HG03280 (cell line): ENCODE results near the gene TCP11X1.
"Not testable (repeated sequence)": the region's sequence is repeated elsewhere in the genome, so short reads cannot be mapped to it uniquely, and the experiment has no call there.

Experiments used
- ATAC-seq: cut with Tn5 transposase; IDR thresholded peaks from one replicate; pipeline ENCODE4 v1.9.1; 2021; ENCODE audit warnings: mild to moderate bottlenecking, moderate library complexity; ENCODE audit not compliant: unreplicated experiment

The TCP11X1 gene

DNA sequence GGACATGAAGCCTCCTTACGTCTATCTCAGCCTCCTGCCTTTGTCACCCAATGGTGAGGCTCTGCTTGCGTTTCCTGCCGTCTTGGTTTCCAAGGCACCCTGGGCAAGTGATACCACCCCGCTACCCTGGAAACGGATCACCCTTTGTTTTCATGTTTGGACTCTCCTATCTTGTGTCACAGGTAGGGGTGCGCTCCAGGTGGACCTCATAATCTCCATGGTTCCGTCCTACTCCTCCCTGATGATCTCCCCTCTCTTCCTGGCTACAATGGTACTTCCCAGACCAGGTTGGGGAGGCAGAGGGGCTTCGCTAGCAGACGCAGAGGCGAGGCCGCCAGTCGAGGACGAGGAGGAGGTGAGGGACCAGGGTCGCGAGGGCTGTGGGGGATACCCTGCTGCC, at the start of gene TCP11X1:
Gene TCP11X1 (plus strand): TSS at position 316 of the 400 bp plus-strand sequence.
- not testable (repeated sequence) for ATAC-seq

DNA sequence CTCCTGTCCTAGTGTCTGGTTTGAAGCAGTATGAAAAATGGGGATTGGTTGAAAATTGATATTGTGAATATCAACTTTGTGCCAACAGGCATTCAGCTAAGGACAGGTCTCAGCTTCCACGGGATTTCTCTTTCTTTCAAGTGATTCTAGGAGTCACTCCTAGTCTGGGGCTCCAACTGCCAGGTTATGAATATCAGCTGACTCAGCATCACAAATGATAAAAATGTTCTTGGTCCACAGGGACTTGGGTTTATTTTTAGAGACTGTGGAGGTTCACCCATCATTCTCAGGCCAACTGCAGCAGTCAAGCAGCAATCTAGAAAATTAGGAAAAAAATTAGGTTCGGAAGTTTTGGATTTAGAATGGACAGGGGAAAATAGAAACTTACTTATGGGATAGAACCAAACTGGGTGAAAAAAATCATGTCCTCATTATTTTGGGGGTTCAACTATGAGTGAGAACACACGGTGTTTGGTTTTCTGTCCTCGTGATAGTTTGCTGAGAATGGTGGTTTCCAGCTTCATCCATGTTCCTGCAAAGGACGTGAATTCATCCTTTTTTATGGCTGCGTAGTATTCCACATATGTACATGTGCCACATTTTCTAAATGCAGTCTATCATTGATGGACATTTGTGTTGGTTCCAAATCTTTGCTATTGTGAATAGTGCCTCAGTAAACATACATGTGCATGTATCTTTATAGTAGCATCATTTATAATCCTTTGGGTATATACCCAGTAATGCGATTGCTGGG, 29.0 kb upstream of the TCP11X1 start:
- no peak for ATAC-seq

DNA sequence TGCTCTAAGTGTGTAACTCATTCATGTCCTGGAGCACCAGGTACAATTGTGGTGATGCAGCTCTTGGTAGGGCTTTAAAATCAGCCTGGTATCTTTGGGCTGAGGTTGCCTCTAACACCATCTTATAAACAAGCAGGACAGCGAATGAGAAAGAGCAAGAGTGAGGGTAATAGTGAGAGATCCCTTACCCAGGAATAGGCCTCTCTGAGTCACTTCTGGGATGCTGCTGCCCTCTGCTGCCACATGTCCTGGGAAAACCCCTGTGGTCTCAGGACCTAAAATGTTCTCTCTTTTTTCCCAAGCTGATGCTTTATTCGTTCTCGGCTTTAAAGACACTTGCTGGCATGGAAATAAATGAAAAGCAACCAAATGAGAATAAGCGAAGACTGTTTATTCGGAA, 7.2 kb upstream of the TCP11X1 start:
- ATAC-seq = not testable (repeated sequence)

DNA sequence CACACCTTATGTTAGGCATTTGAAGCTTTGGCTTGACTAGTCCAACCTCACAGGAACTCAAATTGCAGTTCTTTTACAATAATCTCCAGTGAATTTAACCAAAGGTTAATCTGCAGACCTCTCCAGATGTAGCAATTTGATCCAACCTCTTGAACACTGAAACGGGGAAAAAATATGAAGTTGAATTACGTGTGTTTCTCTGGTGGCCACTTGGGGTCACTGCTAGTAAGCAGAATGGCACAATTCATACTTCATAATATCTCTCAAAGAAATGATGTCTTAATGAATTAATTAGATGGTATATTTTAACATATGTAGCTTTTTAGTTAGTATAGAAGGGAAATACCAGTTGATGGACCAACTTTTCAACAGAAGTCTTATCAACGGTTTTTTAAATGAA, 1.4 kb downstream of the TCP11X1 start:
- not testable (repeated sequence) for ATAC-seq

DNA sequence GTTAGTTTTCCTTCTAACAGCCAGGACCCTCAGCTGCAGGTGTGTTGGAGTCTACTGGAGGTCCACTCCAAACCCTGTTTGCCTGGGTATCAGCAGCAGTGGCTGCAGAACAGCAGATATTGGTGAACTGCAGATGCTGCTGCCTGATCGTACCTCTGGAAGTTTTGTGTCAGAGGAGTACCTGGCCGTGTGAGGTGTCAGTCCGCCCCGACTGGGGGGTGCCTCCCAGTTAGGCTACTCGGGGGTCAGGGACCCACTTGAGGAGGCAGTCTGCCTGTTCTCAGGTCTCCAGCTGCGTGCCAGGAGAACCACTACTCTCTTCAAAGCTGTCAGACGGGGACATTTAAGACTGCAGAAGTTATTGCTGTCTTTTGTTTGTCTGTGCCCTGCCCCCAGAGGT, 20.6 kb downstream of the TCP11X1 start:
- not testable (repeated sequence) for ATAC-seq

DNA sequence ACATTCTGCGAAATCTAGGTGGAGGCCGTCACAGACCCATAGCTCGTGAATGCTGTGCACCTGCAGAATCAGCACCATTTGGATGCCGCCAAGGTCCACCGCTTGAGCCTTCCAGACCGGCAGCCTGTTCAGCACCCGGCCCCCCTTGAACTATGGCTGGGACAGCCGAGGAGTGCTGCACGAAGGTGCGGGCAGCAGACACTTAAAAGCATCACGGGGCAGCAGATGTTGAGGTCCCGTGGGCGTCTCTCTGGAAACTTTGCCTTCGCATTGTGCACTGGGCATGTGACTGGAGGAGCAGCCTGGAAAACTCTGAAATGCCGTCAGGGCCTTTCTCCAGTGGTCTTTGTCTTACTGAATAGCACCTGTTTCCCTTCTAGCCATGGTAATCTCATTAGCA, 25.2 kb downstream of the TCP11X1 start:
- not testable (repeated sequence) for ATAC-seq

DNA sequence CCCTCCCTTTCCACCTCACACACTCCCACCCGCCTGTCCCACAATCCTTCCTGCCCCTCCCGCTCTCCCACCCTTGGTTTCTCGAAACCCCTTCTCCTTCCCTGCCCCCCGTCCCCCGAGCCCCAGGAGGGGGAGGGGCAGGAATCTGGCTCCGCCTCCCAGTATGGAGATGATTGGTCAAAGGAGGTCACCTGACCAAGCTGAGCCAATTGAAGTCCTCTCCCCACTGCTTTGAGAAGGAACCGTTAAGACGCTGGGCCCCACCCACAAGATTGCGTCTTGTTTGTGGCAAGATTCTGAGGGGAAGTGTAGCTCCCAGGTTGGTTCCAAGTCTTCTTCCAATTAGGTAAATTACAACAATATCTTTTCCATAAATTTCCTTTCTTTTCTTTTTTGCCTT, 31.8 kb downstream of the TCP11X1 start, which contains the start of gene NXF2:
Gene NXF2 (plus strand): TSS at position 275 of the 400 bp plus-strand sequence. CDS start 59,912 bp downstream, outside the sequence.
- ATAC-seq = not testable (repeated sequence)

DNA sequence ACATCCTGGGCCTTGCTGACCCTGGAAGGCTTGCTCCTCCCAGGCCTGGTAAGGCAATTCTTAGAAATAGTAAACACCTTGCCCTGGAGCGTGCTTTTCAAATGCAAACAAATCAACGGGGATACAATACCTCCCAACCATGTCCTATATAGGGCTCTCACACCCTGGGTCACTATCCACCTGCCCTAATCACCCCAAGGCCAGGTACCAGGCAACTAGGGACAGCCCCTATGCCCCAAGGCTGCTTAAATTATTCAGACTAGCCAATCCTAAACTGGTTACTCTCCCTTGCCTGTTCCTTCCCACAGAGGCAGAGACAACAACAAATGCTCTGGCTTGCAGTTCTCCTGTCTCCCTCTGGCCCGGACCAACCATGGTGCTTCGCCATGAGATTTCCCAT, 57.1 kb downstream of the TCP11X1 start:
- not testable (repeated sequence) for ATAC-seq
